ENCODE data around the gene ARMC6.

GRCh38 chr19:19076476-19076875 is 43.1 kb downstream of the ARMC6 start:
- TF ChIP-seq, protein P1, sequence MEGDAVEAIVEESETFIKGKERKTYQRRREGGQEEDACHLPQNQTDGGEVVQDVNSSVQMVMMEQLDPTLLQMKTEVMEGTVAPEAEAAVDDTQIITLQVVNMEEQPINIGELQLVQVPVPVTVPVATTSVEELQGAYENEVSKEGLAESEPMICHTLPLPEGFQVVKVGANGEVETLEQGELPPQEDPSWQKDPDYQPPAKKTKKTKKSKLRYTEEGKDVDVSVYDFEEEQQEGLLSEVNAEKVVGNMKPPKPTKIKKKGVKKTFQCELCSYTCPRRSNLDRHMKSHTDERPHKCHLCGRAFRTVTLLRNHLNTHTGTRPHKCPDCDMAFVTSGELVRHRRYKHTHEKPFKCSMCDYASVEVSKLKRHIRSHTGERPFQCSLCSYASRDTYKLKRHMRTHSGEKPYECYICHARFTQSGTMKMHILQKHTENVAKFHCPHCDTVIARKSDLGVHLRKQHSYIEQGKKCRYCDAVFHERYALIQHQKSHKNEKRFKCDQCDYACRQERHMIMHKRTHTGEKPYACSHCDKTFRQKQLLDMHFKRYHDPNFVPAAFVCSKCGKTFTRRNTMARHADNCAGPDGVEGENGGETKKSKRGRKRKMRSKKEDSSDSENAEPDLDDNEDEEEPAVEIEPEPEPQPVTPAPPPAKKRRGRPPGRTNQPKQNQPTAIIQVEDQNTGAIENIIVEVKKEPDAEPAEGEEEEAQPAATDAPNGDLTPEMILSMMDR (IDR thresholded peaks at IDR 0.05; ENCODE audit: low read depth, low read length, missing input control), result no peak
- TF ChIP-seq JUND (IDR thresholded peaks at IDR 0.05) (no peak), TAF1 (conservative IDR thresholded peaks at IDR 0.05) (no peak), GABPA (IDR thresholded peaks at IDR 0.05 in 1 of 2, conservative IDR thresholded peaks at IDR 0.05 in 1 of 2) (no peak), HNF4A (conservative IDR thresholded peaks at IDR 0.05) (no peak)
- TF ChIP-seq, protein P2, sequence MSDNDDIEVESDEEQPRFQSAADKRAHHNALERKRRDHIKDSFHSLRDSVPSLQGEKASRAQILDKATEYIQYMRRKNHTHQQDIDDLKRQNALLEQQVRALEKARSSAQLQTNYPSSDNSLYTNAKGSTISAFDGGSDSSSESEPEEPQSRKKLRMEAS (IDR thresholded peaks at IDR 0.05), result no peak
- TF ChIP-seq, protein P3, sequence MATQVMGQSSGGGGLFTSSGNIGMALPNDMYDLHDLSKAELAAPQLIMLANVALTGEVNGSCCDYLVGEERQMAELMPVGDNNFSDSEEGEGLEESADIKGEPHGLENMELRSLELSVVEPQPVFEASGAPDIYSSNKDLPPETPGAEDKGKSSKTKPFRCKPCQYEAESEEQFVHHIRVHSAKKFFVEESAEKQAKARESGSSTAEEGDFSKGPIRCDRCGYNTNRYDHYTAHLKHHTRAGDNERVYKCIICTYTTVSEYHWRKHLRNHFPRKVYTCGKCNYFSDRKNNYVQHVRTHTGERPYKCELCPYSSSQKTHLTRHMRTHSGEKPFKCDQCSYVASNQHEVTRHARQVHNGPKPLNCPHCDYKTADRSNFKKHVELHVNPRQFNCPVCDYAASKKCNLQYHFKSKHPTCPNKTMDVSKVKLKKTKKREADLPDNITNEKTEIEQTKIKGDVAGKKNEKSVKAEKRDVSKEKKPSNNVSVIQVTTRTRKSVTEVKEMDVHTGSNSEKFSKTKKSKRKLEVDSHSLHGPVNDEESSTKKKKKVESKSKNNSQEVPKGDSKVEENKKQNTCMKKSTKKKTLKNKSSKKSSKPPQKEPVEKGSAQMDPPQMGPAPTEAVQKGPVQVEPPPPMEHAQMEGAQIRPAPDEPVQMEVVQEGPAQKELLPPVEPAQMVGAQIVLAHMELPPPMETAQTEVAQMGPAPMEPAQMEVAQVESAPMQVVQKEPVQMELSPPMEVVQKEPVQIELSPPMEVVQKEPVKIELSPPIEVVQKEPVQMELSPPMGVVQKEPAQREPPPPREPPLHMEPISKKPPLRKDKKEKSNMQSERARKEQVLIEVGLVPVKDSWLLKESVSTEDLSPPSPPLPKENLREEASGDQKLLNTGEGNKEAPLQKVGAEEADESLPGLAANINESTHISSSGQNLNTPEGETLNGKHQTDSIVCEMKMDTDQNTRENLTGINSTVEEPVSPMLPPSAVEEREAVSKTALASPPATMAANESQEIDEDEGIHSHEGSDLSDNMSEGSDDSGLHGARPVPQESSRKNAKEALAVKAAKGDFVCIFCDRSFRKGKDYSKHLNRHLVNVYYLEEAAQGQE (IDR thresholded peaks at IDR 0.05), result no peak
